Hepatocyte (in vitro differentiated cells): ENCODE measurements around the gene PRKCA. TPM values are rescaled to one million over a fixed set of nuclear protein-coding genes. Genes with fewer than 3 reads are reported as not detected.

Experiments used
- DNase-seq: peaks from one replicate; pipeline ENCODE4 v3.0.0-alpha.2; 2016; ENCODE audit warnings: low spot score
- H2AFZ ChIP-seq: fragments of 200-600 bp; sonication (generic); 2 replicates; pipeline ENCODE4 v1.6.0; 2016; ENCODE audit warnings: antibody characterized with exemption, mild to moderate bottlenecking
- H3K27ac ChIP-seq: fragments of 200-600 bp; sonication (generic); 2 replicates; pipeline ENCODE4 v1.5.1; 2016; ENCODE audit warnings: mild to moderate bottlenecking
- H3K27me3 ChIP-seq: fragments of 200-600 bp; sonication (generic); 2 replicates; pipeline ENCODE4 v1.6.1; 2016
- H3K36me3 ChIP-seq: fragments of 200-600 bp; sonication (generic); replicated peaks from 2 replicates; pipeline ENCODE4 v1.5.1; 2016; ENCODE audit warnings: low read depth; ENCODE audit not compliant: insufficient read depth
- H3K4me1 ChIP-seq: fragments of 200-600 bp; sonication (generic); 2 replicates; pipeline ENCODE4 v1.5.1; 2016; ENCODE audit warnings: mild to moderate bottlenecking, moderate library complexity; ENCODE audit not compliant: insufficient read depth
- H3K4me2 ChIP-seq: fragments of 200-600 bp; sonication (generic); 2 replicates; pipeline ENCODE4 v1.6.0; 2016
- H3K4me3 ChIP-seq: fragments of 200-600 bp; sonication (generic); 2 replicates; pipeline ENCODE4 v1.5.1; 2016; ENCODE audit warnings: mild to moderate bottlenecking
- H3K79me2 ChIP-seq: fragments of 200-600 bp; sonication (generic); 2 replicates; pipeline ENCODE4 v1.6.0; 2017; ENCODE audit warnings: mild to moderate bottlenecking
- H3K9me2 ChIP-seq: fragments of 200-600 bp; sonication (generic); replicated peaks from 2 replicates; pipeline ENCODE4 v1.6.0; 2017; ENCODE audit warnings: mild to moderate bottlenecking; ENCODE audit not compliant: insufficient read depth
- H3K9me3 ChIP-seq: fragments of 200-600 bp; sonication (generic); 2 replicates; pipeline ENCODE4 v1.5.1; 2016; ENCODE audit warnings: low read depth, mild to moderate bottlenecking
- H4K20me1 ChIP-seq: fragments of 200-600 bp; sonication (generic); 2 replicates; pipeline ENCODE4 v1.6.0; 2016; ENCODE audit warnings: mild to moderate bottlenecking; ENCODE audit not compliant: insufficient read depth, poor library complexity, severe bottlenecking
- CTCF ChIP-seq: fragments of 200-600 bp; sonication (generic); IDR thresholded peaks from 2 replicates; pipeline ENCODE4 v1.5.1; 2016; ENCODE audit warnings: antibody characterized with exemption, mild to moderate bottlenecking; ENCODE audit not compliant: poor library complexity
- EZH2 ChIP-seq: fragments of 200-600 bp; sonication (generic); IDR thresholded peaks from 2 replicates; pipeline ENCODE4 v1.6.1; 2016; ENCODE audit warnings: antibody characterized with exemption, mild to moderate bottlenecking, borderline replicate concordance
- EZH2phosphoT487 ChIP-seq: fragments of 200-600 bp; sonication (generic); IDR thresholded peaks from one replicate; pipeline ENCODE4 v1.6.1; 2018; ENCODE audit warnings: antibody characterized with exemption, mild to moderate bottlenecking, low read depth, moderate library complexity; ENCODE audit not compliant: unreplicated experiment, severe bottlenecking
- WGBS: methylation state at CpG from one replicate; pipeline ENCODE4 v1.1.6; 2016; ENCODE audit warnings: low lambda C conversion rate; ENCODE audit errors: missing lambda C conversion rate; 5-methylcytosine and 5-hydroxymethylcytosine counted together
- polyA plus RNA-seq: library from polyadenylated mRNA; unstranded; fragments of >200 nt; fragmentation: Nextera tagmentation; extraction: Ambion mirVana; gene quantifications from 2 replicates; pipeline ENCODE4 v1.2.1, GENCODE V29; 2016
- total RNA-seq: library from RNA; depleted of rRNA; stranded (reverse); fragments of >200 nt; gene quantifications from 2 replicates; pipeline ENCODE4 v1.2.3, GENCODE V29; 2014

PRKCA gene
- total and polyA plus RNA-seq, 2 experiments from 2014 or later, result 5.9 to 18.5 TPM

GRCh38 chr17:66654764-66655163 is 352.4 kb downstream of the PRKCA start:
- Histone ChIP-seq H3K4me2 (no peak overlapping the region), H3K9me3 (no peaks in the 10 kb centered on the region), H3K4me1 (no peaks in the 10 kb centered on the region), H3K27me3 (no peaks in the 10 kb centered on the region), H2AFZ (no peak overlapping the region), H3K9me2 (no peaks in the 10 kb centered on the region), H3K27ac (no peak overlapping the region), H3K79me2 (no peaks in the 10 kb centered on the region), H3K4me3 (no peak overlapping the region), H4K20me1 (no peaks in the 10 kb centered on the region), H3K36me3 (no peaks in the 10 kb centered on the region)
- no peak for TF ChIP-seq EZH2
- TF ChIP-seq CTCF, result no peak
- no peak for TF ChIP-seq EZH2phosphoT487
- no peak for DNase-seq
- 95% methylated on average over 7 of the region's 7 CpGs for WGBS

- H2AFZ ChIP-seq, result no peak overlapping the region
- no peaks in the 10 kb centered on the region for H3K27me3 ChIP-seq
- H3K27ac ChIP-seq, result no peak overlapping the region
- H3K36me3 ChIP-seq, result no peaks in the 10 kb centered on the region
- H3K4me1 ChIP-seq, result no peaks in the 10 kb centered on the region
- no peaks in the 10 kb centered on the region for H3K9me3 ChIP-seq
- WGBS, result 89% methylated on average over 2 of the region's 2 CpGs
- no peaks in the 10 kb centered on the region for H3K79me2 ChIP-seq
- no peak for TF ChIP-seq CTCF
- TF ChIP-seq EZH2, result no peak
- no peak for TF ChIP-seq EZH2phosphoT487
- H3K4me3 ChIP-seq, result no peak overlapping the region
- H4K20me1 ChIP-seq, result no peaks in the 10 kb centered on the region
- no peaks in the 10 kb centered on the region for H3K9me2 ChIP-seq
- DNase-seq, result no peak
- H3K4me2 ChIP-seq, result no peak overlapping the region
Observed at GRCh38 chr17:66655461-66655860, 353.0 kb downstream of the PRKCA start.

- WGBS, result 82% methylated on average over 4 of the region's 4 CpGs
- H4K20me1 ChIP-seq, result no peaks in the 10 kb centered on the region
- no peaks in the 10 kb centered on the region for H3K9me3 ChIP-seq
- no peaks in the 10 kb centered on the region for H3K4me1 ChIP-seq
- H3K4me3 ChIP-seq, result no peak overlapping the region
- DNase-seq, result no peak
- H3K27ac ChIP-seq, result no peak overlapping the region
- H3K79me2 ChIP-seq, result no peaks in the 10 kb centered on the region
- H3K27me3 ChIP-seq, result no peaks in the 10 kb centered on the region
- H3K36me3 ChIP-seq, result no peaks in the 10 kb centered on the region
- no peak overlapping the region for H2AFZ ChIP-seq
- no peak overlapping the region for H3K4me2 ChIP-seq
- no peaks in the 10 kb centered on the region for H3K9me2 ChIP-seq
- no peak for TF ChIP-seq CTCF
- TF ChIP-seq EZH2, result no peak
- TF ChIP-seq EZH2phosphoT487, result no peak
Observed at GRCh38 chr17:66655861-66656260, 353.4 kb downstream of the PRKCA start.
